ENCODE measurements around the gene SLC16A6.

Gene SLC16A6

DNA sequence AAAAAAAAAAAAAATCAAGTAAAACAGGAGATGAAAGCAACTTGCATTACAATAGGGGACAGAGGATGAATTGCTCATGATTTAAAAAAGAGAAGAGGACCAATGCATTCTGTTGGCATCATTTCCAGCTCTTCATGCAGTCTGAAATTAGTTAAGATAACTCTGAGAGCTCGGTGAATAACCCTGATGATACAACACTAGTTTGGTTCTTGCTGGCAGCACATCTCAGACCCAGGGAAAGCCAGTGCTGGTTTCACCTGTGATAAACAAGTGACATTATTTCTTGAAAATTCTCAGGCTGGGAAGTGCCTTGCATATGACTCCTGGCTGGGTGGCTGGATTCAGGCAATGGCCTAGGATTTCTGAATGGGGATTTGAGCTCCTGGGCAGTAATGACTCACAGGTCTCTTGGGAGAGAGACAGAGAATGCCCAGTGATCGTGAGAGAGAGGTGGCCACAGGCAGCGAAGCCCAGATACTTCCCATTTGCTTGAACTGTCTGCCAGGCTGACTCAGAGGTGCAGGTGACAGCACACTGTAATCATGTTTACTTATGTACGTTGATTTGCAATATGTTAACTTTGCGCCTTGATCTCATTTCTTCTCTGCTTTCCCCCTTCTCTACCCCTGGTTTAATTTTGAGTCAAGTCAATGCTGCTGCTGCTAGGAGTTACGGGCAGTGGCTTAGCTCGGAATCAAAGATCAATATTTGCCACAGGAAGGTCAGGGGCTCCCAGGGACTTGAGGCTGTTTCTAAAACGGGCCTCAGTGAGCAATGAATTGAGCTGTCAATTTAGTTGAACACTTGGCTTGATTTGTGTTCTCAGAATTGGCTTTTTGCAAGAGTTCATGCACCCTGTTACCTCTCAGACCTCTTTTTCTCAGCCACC lies 27.4 kb upstream of the SLC16A6 start:
- no peak overlapping the region for H3K4me2 ChIP-seq (ENCODE audit: insufficient read depth, low read length, poor library complexity, severe bottlenecking)
- H3K79me1 ChIP-seq (ENCODE audit: low read depth, low read length), result no peaks in the 10 kb centered on the region
- WGBS, 2 donors (ENCODE audit: extremely low coverage in 2 of 2, insufficient read length in 2 of 2, insufficient replicate concordance in 1 of 2), result no CpG with 5 or more reads among the region's 8 CpGs
- no peaks in the 10 kb centered on the region for H3K27me3 ChIP-seq (ENCODE audit: control insufficient read depth in 3 of 3, insufficient read depth in 3 of 3, low read depth in 1 of 3, low read length in 3 of 3)
- no peak overlapping the region for H2AFZ ChIP-seq (ENCODE audit: low read length)
- no peak overlapping the region for H2BK5ac ChIP-seq (ENCODE audit: low read length)
- H3K9me3 ChIP-seq (replicated peaks in 1 of 2; ENCODE audit: control insufficient read depth in 2 of 2, insufficient read depth in 1 of 2, low read depth in 1 of 2, low read length in 2 of 2), result no peaks in the 10 kb centered on the region
- no peak overlapping the region for H2BK12ac ChIP-seq (ENCODE audit: low read length)
- H3K4ac ChIP-seq (ENCODE audit: low read length), result no peak overlapping the region
- no peak overlapping the region for H4K8ac ChIP-seq (ENCODE audit: low read depth, low read length)
- no peak overlapping the region for H3K23ac ChIP-seq (ENCODE audit: low read depth, low read length, poor library complexity)
- no peak overlapping the region for H3K27ac ChIP-seq (replicated peaks; ENCODE audit: low read length)
- H3K18ac ChIP-seq (ENCODE audit: low read length), result no peak overlapping the region
- no peak overlapping the region for H4K91ac ChIP-seq (ENCODE audit: low read depth, low read length, poor library complexity)
- no peak for DNase-seq (ENCODE audit: low spot score)
- H3K4me1 ChIP-seq (ENCODE audit: control insufficient read depth in 2 of 2, insufficient read depth in 1 of 2, low read depth in 1 of 2, low read length in 2 of 2), result peaks cover 2 to 16% of the 10 kb centered on the region in 2 donors
- H2BK120ac ChIP-seq (ENCODE audit: low read depth, low read length), result no peak overlapping the region
- no peak overlapping the region for H3K4me3 ChIP-seq (ENCODE audit: low read length in 2 of 2)
- H2AK5ac ChIP-seq (ENCODE audit: low read depth, low read length), result no peak overlapping the region
- no peak overlapping the region for H3K9ac ChIP-seq (ENCODE audit: low read depth, low read length, poor library complexity)
- no peak overlapping the region for H3K14ac ChIP-seq (ENCODE audit: low read length)
- no peaks in the 10 kb centered on the region for H3K36me3 ChIP-seq (replicated peaks in 1 of 2; ENCODE audit: control insufficient read depth in 2 of 2, insufficient read depth in 2 of 2, low read length in 2 of 2)
- no peak overlapping the region for H2BK15ac ChIP-seq (ENCODE audit: low read length)

DNA sequence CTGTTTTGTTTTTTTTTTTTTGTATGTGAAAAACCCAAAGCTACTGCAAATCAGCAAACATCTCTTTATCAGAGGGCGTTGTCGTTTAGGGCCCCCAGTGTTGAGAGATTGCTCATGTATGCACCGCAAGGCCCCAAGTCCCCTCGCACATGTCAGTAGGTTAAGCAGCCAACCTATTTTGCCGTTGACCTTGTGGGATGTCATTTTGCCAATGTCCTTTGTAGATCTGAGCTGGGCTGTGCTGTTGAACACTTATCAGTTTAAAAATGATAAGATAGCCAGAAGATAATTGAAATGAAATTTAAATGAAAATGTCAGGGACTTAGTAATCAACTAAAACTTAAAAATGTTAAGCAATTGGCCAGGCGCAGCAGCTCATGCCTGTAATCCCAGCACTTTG lies 26.5 kb upstream of the SLC16A6 start:
- Histone ChIP-seq H2AK5ac (ENCODE audit: low read depth, low read length) (no peak overlapping the region), H4K91ac (ENCODE audit: low read depth, low read length, poor library complexity) (no peak overlapping the region), H3K23ac (ENCODE audit: low read depth, low read length, poor library complexity) (no peak overlapping the region), H3K9me3 (replicated peaks in 1 of 2; ENCODE audit: control insufficient read depth in 2 of 2, insufficient read depth in 1 of 2, low read depth in 1 of 2, low read length in 2 of 2) (no peaks in the 10 kb centered on the region), H3K4me1 (ENCODE audit: control insufficient read depth in 2 of 2, insufficient read depth in 1 of 2, low read depth in 1 of 2, low read length in 2 of 2) (peaks cover 4 to 21% of the 10 kb centered on the region in 2 donors), H2AFZ (ENCODE audit: low read length) (no peak overlapping the region), H2BK15ac (ENCODE audit: low read length) (no peak overlapping the region), H3K4me3 (ENCODE audit: low read length in 2 of 2) (no peak overlapping the region), H2BK12ac (ENCODE audit: low read length) (no peak overlapping the region), H3K14ac (ENCODE audit: low read length) (no peak overlapping the region), H3K4ac (ENCODE audit: low read length) (no peak overlapping the region), H3K9ac (ENCODE audit: low read depth, low read length, poor library complexity) (no peak overlapping the region), H3K27me3 (ENCODE audit: control insufficient read depth in 3 of 3, insufficient read depth in 3 of 3, low read depth in 1 of 3, low read length in 3 of 3) (no peaks in the 10 kb centered on the region), H3K36me3 (replicated peaks in 1 of 2; ENCODE audit: control insufficient read depth in 2 of 2, insufficient read depth in 2 of 2, low read length in 2 of 2) (no peaks in the 10 kb centered on the region), H2BK5ac (ENCODE audit: low read length) (no peak overlapping the region), H3K79me1 (ENCODE audit: low read depth, low read length) (no peaks in the 10 kb centered on the region), H3K27ac (replicated peaks; ENCODE audit: low read length) (no peak overlapping the region), H2BK120ac (ENCODE audit: low read depth, low read length) (no peak overlapping the region), H3K4me2 (ENCODE audit: insufficient read depth, low read length, poor library complexity, severe bottlenecking) (no peak overlapping the region), H4K8ac (ENCODE audit: low read depth, low read length) (no peak overlapping the region), H3K18ac (ENCODE audit: low read length) (no peak overlapping the region)
- DNase-seq (ENCODE audit: low spot score), result no peak
- no CpG with 5 or more reads among the region's 6 CpGs for WGBS, 2 donors (ENCODE audit: extremely low coverage in 2 of 2, insufficient read length in 2 of 2, insufficient replicate concordance in 1 of 2)

DNA sequence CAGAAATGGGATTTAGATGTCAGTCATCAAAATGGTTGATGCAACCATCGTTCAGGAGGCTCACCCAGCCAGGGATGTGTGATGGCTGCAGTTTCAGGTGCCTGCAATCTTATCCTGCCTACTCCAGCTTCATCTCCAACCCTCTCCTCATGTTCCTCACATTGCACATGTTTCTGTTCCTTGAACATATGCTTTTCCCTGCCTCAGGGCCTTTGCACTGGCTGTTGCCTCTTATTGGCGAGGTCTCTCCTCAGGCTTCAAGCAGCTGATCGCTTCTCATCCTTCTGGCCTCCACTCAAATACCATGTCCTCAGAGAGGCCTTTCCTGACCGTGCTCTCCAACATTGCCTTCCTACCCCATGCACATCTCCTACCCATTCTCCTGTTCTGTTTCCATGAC lies 25.0 kb upstream of the SLC16A6 start:
- H4K91ac ChIP-seq (ENCODE audit: low read depth, low read length, poor library complexity), result no peak overlapping the region
- no peak overlapping the region for H3K14ac ChIP-seq (ENCODE audit: low read length)
- H3K4me2 ChIP-seq (ENCODE audit: insufficient read depth, low read length, poor library complexity, severe bottlenecking), result no peak overlapping the region
- no CpG with 5 or more reads among the region's 4 CpGs for whole genome bisulfite sequencing, 2 donors (ENCODE audit: extremely low coverage in 2 of 2, insufficient read length in 2 of 2, insufficient replicate concordance in 1 of 2)
- no peak overlapping the region for H3K18ac ChIP-seq (ENCODE audit: low read length)
- H2AFZ ChIP-seq (ENCODE audit: low read length), result no peak overlapping the region
- H3K4ac ChIP-seq (ENCODE audit: low read length), result no peak overlapping the region
- no peak overlapping the region for H2BK120ac ChIP-seq (ENCODE audit: low read depth, low read length)
- H2AK5ac ChIP-seq (ENCODE audit: low read depth, low read length), result no peak overlapping the region
- no peak overlapping the region for H3K9ac ChIP-seq (ENCODE audit: low read depth, low read length, poor library complexity)
- no peaks in the 10 kb centered on the region for H3K9me3 ChIP-seq (replicated peaks in 1 of 2; ENCODE audit: control insufficient read depth in 2 of 2, insufficient read depth in 1 of 2, low read depth in 1 of 2, low read length in 2 of 2)
- H3K36me3 ChIP-seq (replicated peaks in 1 of 2; ENCODE audit: control insufficient read depth in 2 of 2, insufficient read depth in 2 of 2, low read length in 2 of 2), result peaks cover 0 to 6% of the 10 kb centered on the region in 2 donors
- no peak overlapping the region for H2BK5ac ChIP-seq (ENCODE audit: low read length)
- H4K8ac ChIP-seq (ENCODE audit: low read depth, low read length), result no peak overlapping the region
- H2BK12ac ChIP-seq (ENCODE audit: low read length), result no peak overlapping the region
- no peaks in the 10 kb centered on the region for H3K27me3 ChIP-seq (ENCODE audit: control insufficient read depth in 3 of 3, insufficient read depth in 3 of 3, low read depth in 1 of 3, low read length in 3 of 3)
- peaks cover 5 to 26% of the 10 kb centered on the region in 2 donors for H3K4me1 ChIP-seq (ENCODE audit: control insufficient read depth in 2 of 2, insufficient read depth in 1 of 2, low read depth in 1 of 2, low read length in 2 of 2)
- no peaks in the 10 kb centered on the region for H3K79me1 ChIP-seq (ENCODE audit: low read depth, low read length)
- no peak overlapping the region for H3K4me3 ChIP-seq (ENCODE audit: low read length in 2 of 2)
- no peak for DNase-seq (ENCODE audit: low spot score)
- no peak overlapping the region for H3K23ac ChIP-seq (ENCODE audit: low read depth, low read length, poor library complexity)
- no peak overlapping the region for H3K27ac ChIP-seq (replicated peaks; ENCODE audit: low read length)
- no peak overlapping the region for H2BK15ac ChIP-seq (ENCODE audit: low read length)

DNA sequence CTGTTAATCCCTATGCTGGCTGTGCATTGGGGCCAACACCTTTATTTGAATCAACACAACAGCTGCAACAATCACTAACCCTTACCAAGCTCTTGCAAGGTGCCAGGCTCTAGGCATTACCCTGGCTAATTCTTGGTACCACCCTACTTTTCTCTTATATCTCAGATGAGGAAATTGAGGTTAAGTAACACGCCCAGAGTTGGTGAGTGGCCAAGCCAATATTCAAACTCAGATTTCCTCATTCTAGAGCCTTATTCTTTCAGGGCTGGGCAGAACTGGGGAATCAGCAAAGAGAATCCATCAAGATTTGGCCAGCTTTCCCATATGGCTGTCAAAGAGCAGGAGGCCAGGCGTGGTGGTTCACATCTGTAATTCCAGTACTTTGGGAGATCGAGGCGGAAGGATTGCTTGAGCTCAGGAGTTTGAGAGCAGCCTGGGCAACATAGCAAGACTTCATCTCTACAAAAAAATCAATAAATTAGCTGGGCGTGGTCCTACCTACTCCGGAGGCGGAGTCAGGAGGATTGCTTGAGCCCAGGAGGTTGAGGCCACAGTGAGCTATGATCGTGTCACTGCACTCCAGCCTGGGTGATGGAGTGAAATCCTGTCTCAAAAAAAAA lies 24.1 kb upstream of the SLC16A6 start:
- Histone ChIP-seq H3K27ac (replicated peaks; ENCODE audit: low read length) (no peak overlapping the region), H2BK15ac (ENCODE audit: low read length) (no peak overlapping the region), H2AFZ (ENCODE audit: low read length) (no peak overlapping the region), H3K27me3 (ENCODE audit: control insufficient read depth in 3 of 3, insufficient read depth in 3 of 3, low read depth in 1 of 3, low read length in 3 of 3) (no peaks in the 10 kb centered on the region), H3K4me3 (ENCODE audit: low read length in 2 of 2) (no peak overlapping the region), H3K79me1 (ENCODE audit: low read depth, low read length) (no peaks in the 10 kb centered on the region), H3K4ac (ENCODE audit: low read length) (no peak overlapping the region), H3K36me3 (replicated peaks in 1 of 2; ENCODE audit: control insufficient read depth in 2 of 2, insufficient read depth in 2 of 2, low read length in 2 of 2) (peaks cover 0 to 6% of the 10 kb centered on the region in 2 donors), H3K18ac (ENCODE audit: low read length) (no peak overlapping the region), H2BK12ac (ENCODE audit: low read length) (no peak overlapping the region), H4K91ac (ENCODE audit: low read depth, low read length, poor library complexity) (no peak overlapping the region), H3K4me1 (ENCODE audit: control insufficient read depth in 2 of 2, insufficient read depth in 1 of 2, low read depth in 1 of 2, low read length in 2 of 2) (peaks cover 5 to 26% of the 10 kb centered on the region in 2 donors), H3K14ac (ENCODE audit: low read length) (no peak overlapping the region), H4K8ac (ENCODE audit: low read depth, low read length) (no peak overlapping the region), H3K23ac (ENCODE audit: low read depth, low read length, poor library complexity) (no peak overlapping the region), H3K9me3 (replicated peaks in 1 of 2; ENCODE audit: control insufficient read depth in 2 of 2, insufficient read depth in 1 of 2, low read depth in 1 of 2, low read length in 2 of 2) (no peaks in the 10 kb centered on the region), H3K4me2 (ENCODE audit: insufficient read depth, low read length, poor library complexity, severe bottlenecking) (no peak overlapping the region), H2BK120ac (ENCODE audit: low read depth, low read length) (no peak overlapping the region), H2BK5ac (ENCODE audit: low read length) (no peak overlapping the region), H2AK5ac (ENCODE audit: low read depth, low read length) (no peak overlapping the region), H3K9ac (ENCODE audit: low read depth, low read length, poor library complexity) (no peak overlapping the region)
- DNase-seq (ENCODE audit: low spot score), result no peak
- no CpG with 5 or more reads among the region's 8 CpGs for WGBS, 2 donors (ENCODE audit: extremely low coverage in 2 of 2, insufficient read length in 2 of 2, insufficient replicate concordance in 1 of 2)
